ENCODE results near the gene R3HDML.

Gene R3HDML

GRCh38 chr20:44364780-44365179, 27.9 kb downstream of the R3HDML start:
- no peak for DNase-seq

GRCh38 chr20:44367746-44368145, 30.9 kb downstream of the R3HDML start:
- no peak for DNase-seq

GRCh38 chr20:44370639-44371218, 33.9 kb downstream of the R3HDML start:
- no peak for DNase-seq

GRCh38 chr20:44382641-44383040, 45.8 kb downstream of the R3HDML start:
- DNase-seq, result no peak

- peak; percentile 9 for DNase-seq
Measured at GRCh38 chr20:44384423-44385027, 47.7 kb downstream of the R3HDML start.

GRCh38 chr20:44388466-44389023, 51.7 kb downstream of the R3HDML start:
- DNase-seq, result peak; percentile 32

GRCh38 chr20:44389871-44390270, 53.0 kb downstream of the R3HDML start:
- DNase-seq, result no peak

GRCh38 chr20:44390280-44390679, 53.4 kb downstream of the R3HDML start:
- DNase-seq, result no peak

GRCh38 chr20:44392088-44392775, 55.4 kb downstream of the R3HDML start:
- no peak for DNase-seq

- DNase-seq, result no peak
Measured at GRCh38 chr20:44392776-44393607, 56.1 kb downstream of the R3HDML start.

GRCh38 chr20:44393608-44394451, 57.0 kb downstream of the R3HDML start:
- DNase-seq, result no peak

- DNase-seq, result no peak
Measured at GRCh38 chr20:44394452-44394701, 57.5 kb downstream of the R3HDML start.

GRCh38 chr20:44394702-44395460, 58.0 kb downstream of the R3HDML start:
- DNase-seq, result no peak

- DNase-seq, result no peak
Measured at GRCh38 chr20:44395461-44396340, 58.9 kb downstream of the R3HDML start.

GRCh38 chr20:44396369-44397130, 59.7 kb downstream of the R3HDML start:
- DNase-seq, result no peak

GRCh38 chr20:44398335-44398734, 61.5 kb downstream of the R3HDML start:
- DNase-seq, result no peak

- no peak for DNase-seq
Measured at GRCh38 chr20:44399446-44399845, 62.6 kb downstream of the R3HDML start.

GRCh38 chr20:44400671-44400969, 63.8 kb downstream of the R3HDML start:
- no peak for DNase-seq
